ENCODE data around the gene GRHPR. TPM values are rescaled to one million over a fixed set of nuclear protein-coding genes. Genes with fewer than 3 reads are reported as not detected.

The GRHPR gene
- total and polyA plus RNA-seq, 2 of the 4 experiments (the other 2 are of a cell fraction): 182 to 191 TPM

GRCh38 chr9:37382161-37382981 lies 40.1 kb upstream of the GRHPR start:
- intact Hi-C loops (cut with micrococcal nuclease) (no loop called here), in situ Hi-C loops (cut with MboI; ENCODE audit: low sequenced_read_pairs) (no loop called here), dilution Hi-C loops (cut with HindIII; ENCODE audit: low sequenced_read_pairs, unreplicated experiment) (no loop called here)
- no peak overlapping the region for H2BK5ac ChIP-seq (ENCODE audit: low read depth, low read length, poor library complexity, severe bottlenecking)
- H3K14ac ChIP-seq (replicated peaks; ENCODE audit: low read depth, low read length): no peak overlapping the region
- no peak overlapping the region for H2BK120ac ChIP-seq (ENCODE audit: low read depth, low read length)
- peaks cover 5% of the 10 kb centered on the region for H3K9me3 ChIP-seq (ENCODE audit: control insufficient read depth, insufficient read depth, low read length)
- H4K8ac ChIP-seq (ENCODE audit: low read depth in 2 of 2, low read length in 2 of 2): no peak overlapping the region
- no peak overlapping the region for H3K9ac ChIP-seq (ENCODE audit: low read depth, low read length)
- H3K4me2 ChIP-seq (ENCODE audit: low read depth, low read length): no peak overlapping the region
- H2AFZ ChIP-seq (replicated peaks; ENCODE audit: low read length, poor library complexity): no peak overlapping the region
- no peak for TF ChIP-seq MAZ (IDR thresholded peaks at IDR 0.05; ENCODE audit: borderline replicate concordance, low read depth, low read length)
- no peak for TF ChIP-seq POLR2A (IDR thresholded peaks at IDR 0.05; ENCODE audit: low read depth, low read length)
- TF ChIP-seq CEBPB (IDR thresholded peaks at IDR 0.05; ENCODE audit: low read depth, low read length): no peak
- no peak for TF ChIP-seq BHLHE40 (IDR thresholded peaks at IDR 0.05; ENCODE audit: low read depth, low read length)
- no peak for TF ChIP-seq RAD21 (IDR thresholded peaks at IDR 0.05; ENCODE audit: low read length)
- no peak for TF ChIP-seq SMC3 (IDR thresholded peaks at IDR 0.05; ENCODE audit: low read depth, low read length)
- TF ChIP-seq NFE2L2 (IDR thresholded peaks at IDR 0.05; ENCODE audit: low read depth, low read length): no peak
- TF ChIP-seq RCOR1 (IDR thresholded peaks at IDR 0.05; ENCODE audit: insufficient replicate concordance, low read length): no peak
- TF ChIP-seq, protein P1, sequence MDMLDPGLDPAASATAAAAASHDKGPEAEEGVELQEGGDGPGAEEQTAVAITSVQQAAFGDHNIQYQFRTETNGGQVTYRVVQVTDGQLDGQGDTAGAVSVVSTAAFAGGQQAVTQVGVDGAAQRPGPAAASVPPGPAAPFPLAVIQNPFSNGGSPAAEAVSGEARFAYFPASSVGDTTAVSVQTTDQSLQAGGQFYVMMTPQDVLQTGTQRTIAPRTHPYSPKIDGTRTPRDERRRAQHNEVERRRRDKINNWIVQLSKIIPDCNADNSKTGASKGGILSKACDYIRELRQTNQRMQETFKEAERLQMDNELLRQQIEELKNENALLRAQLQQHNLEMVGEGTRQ (IDR thresholded peaks at IDR 0.05; ENCODE audit: low read depth, low read length): no peak
- no peak for TF ChIP-seq RFX5 (IDR thresholded peaks at IDR 0.05; ENCODE audit: low read depth, low read length)
- no peak for TF ChIP-seq MXI1 (IDR thresholded peaks at IDR 0.05; ENCODE audit: borderline replicate concordance, low read depth, low read length)
- no peak for TF ChIP-seq CHD1 (IDR thresholded peaks at IDR 0.05; ENCODE audit: low read depth, low read length)
- TF ChIP-seq, protein P2, sequence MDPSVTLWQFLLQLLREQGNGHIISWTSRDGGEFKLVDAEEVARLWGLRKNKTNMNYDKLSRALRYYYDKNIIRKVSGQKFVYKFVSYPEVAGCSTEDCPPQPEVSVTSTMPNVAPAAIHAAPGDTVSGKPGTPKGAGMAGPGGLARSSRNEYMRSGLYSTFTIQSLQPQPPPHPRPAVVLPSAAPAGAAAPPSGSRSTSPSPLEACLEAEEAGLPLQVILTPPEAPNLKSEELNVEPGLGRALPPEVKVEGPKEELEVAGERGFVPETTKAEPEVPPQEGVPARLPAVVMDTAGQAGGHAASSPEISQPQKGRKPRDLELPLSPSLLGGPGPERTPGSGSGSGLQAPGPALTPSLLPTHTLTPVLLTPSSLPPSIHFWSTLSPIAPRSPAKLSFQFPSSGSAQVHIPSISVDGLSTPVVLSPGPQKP (IDR thresholded peaks at IDR 0.05; ENCODE audit: borderline replicate concordance, low read depth, low read length): no peak
- no peak overlapping the region for H3K27ac ChIP-seq (ENCODE audit: insufficient read depth, low read length)
- no peak for ATAC-seq (ENCODE audit: low read depth)
- no peaks in the 10 kb centered on the region for H3K9me1 ChIP-seq (ENCODE audit: insufficient read depth, low read length)
- no peak overlapping the region for H2AK5ac ChIP-seq (ENCODE audit: low read depth, low read length)
- 74% methylated on average over 8 of the region's 14 CpGs; no CpG with 5 or more reads in 1 of the 2 experiments for WGBS, 2 experiments (ENCODE audit: extremely low coverage in 2 of 2, insufficient read length in 1 of 2)
- no peak overlapping the region for H3K4me3 ChIP-seq (ENCODE audit: insufficient read depth, low read depth, low read length)
- H3K4me1 ChIP-seq (ENCODE audit: control insufficient read depth, insufficient read depth, low read length): no peaks in the 10 kb centered on the region
- H3K36me3 ChIP-seq (ENCODE audit: control insufficient read depth, insufficient read depth, low read length): no peaks in the 10 kb centered on the region
- H3K18ac ChIP-seq (ENCODE audit: low read depth, low read length): no peak overlapping the region
- H3K4ac ChIP-seq (ENCODE audit: low read depth, low read length): no peak overlapping the region
- CTCF ChIA-PET: no interaction called here
- no peak overlapping the region for H2AK9ac ChIP-seq (replicated peaks; ENCODE audit: low read depth, low read length, poor library complexity)
- POLR2A ChIA-PET (ENCODE audit: unreplicated experiment): no interaction called here
- H2BK15ac ChIP-seq (ENCODE audit: low read depth, low read length): no peak overlapping the region
- BruUV-seq (replicated peaks): no TSS peak
- no peak for DNase-seq
- no peak overlapping the region for H4K5ac ChIP-seq (ENCODE audit: low read depth, low read length)
- no peaks in the 10 kb centered on the region for H4K20me1 ChIP-seq (ENCODE audit: insufficient read depth, low read length)
- H3K23ac ChIP-seq (ENCODE audit: low read depth, low read length): no peak overlapping the region
- no peak overlapping the region for H2BK20ac ChIP-seq (ENCODE audit: low read depth, low read length)
- no peak overlapping the region for H4K91ac ChIP-seq (ENCODE audit: insufficient read depth, low read depth, low read length)
- no peaks in the 10 kb centered on the region for H3K79me1 ChIP-seq (ENCODE audit: low read depth in 1 of 2, low read length in 2 of 2)
- H3K27me3 ChIP-seq (ENCODE audit: control insufficient read depth, insufficient read depth, low read length): peaks cover 14% of the 10 kb centered on the region
- H3K56ac ChIP-seq (ENCODE audit: extremely low read depth, insufficient read depth, low read length): no peak overlapping the region
